Measurements from ENCODE around the gene NUBPL. TPM values are rescaled to one million over a fixed set of nuclear protein-coding genes. Genes with fewer than 3 reads are reported as not detected.

The NUBPL gene
- total and polyA plus RNA-seq, 2 experiments from 2014 or later, result 22.9 to 30.8 TPM

- Histone ChIP-seq H3K4me3 (no peak overlapping the region), H3K9me3 (ENCODE audit: low read depth) (no peaks in the 10 kb centered on the region), H3K36me3 (no peaks in the 10 kb centered on the region), H3K27ac (no peak overlapping the region), H3K27me3 (no peaks in the 10 kb centered on the region), H3K4me1 (ENCODE audit: low read depth) (peaks cover 23% of the 10 kb centered on the region)
- DNase-seq (ENCODE audit: low read depth in 1 of 2, low spot score in 1 of 2), result peak in 1 of 2 donors; percentile 39
- TF ChIP-seq CTCF (IDR thresholded peaks at IDR 0.05; ENCODE audit: low read depth, low read length), result no peak
These were observed 17.1 kb downstream of the NUBPL start for GRCh38 chr14:31578266-31578665.

DNA sequence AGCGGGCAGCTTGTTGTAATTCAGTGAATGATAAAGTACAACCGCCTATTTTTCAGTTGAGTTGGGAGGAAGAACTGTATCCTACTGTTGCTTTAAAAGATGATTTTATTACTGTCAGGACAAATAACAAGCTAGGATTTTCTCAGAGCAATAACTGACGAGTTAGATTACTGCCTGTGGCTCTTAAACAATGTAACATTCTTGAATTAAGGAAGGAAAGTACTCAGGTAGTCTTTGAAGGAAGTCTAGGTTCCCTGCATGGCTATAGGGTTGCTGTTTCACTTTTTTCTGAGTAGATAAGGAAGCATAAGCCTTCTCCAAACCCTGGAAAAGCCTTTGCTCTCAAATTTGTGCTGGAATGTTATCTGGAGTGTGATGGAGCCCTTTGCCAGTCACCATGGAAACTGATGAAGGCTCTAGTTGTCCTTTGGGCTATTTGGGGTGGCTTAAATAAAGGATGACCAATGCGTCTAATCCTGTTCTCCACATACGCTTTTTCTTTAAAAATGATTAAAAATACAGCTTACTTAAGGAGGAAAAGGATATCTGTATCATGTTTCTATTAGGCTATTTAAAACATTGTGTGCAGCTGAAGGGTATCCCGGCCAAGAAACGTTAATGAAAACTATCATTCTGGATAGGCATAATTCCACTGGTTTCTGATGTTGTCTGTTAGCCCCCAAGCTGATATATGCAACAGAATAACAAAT lies 17.7 kb downstream of the NUBPL start:
- Histone ChIP-seq H3K27ac (peak overlapping the region; percentile 66), H3K36me3 (no peaks in the 10 kb centered on the region), H3K27me3 (no peaks in the 10 kb centered on the region), H3K4me3 (no peak overlapping the region), H3K9me3 (ENCODE audit: low read depth) (no peaks in the 10 kb centered on the region), H3K4me1 (ENCODE audit: low read depth) (peaks cover 23% of the 10 kb centered on the region)
- TF ChIP-seq CTCF (IDR thresholded peaks at IDR 0.05; ENCODE audit: low read depth, low read length), result no peak
- DNase-seq (ENCODE audit: low read depth in 1 of 2, low spot score in 1 of 2), result peak in 1 of 2 donors; percentile 18

- H3K4me3 ChIP-seq, result no peak overlapping the region
- H3K9me3 ChIP-seq (ENCODE audit: low read depth), result no peaks in the 10 kb centered on the region
- DNase-seq (ENCODE audit: low read depth in 1 of 2, low spot score in 1 of 2), result no peak
- H3K27me3 ChIP-seq, result no peaks in the 10 kb centered on the region
- no peak for TF ChIP-seq CTCF (IDR thresholded peaks at IDR 0.05; ENCODE audit: low read depth, low read length)
- no peaks in the 10 kb centered on the region for H3K36me3 ChIP-seq
- no peak overlapping the region for H3K27ac ChIP-seq
- H3K4me1 ChIP-seq (ENCODE audit: low read depth), result peaks cover 23% of the 10 kb centered on the region
These were observed 19.0 kb downstream of the NUBPL start for GRCh38 chr14:31580234-31580633.

GRCh38 chr14:31582286-31582691 lies 21.1 kb downstream of the NUBPL start:
- no peak for TF ChIP-seq CTCF (IDR thresholded peaks at IDR 0.05; ENCODE audit: low read depth, low read length)
- no peak overlapping the region for H3K4me3 ChIP-seq
- H3K4me1 ChIP-seq (ENCODE audit: low read depth), result peaks cover 23% of the 10 kb centered on the region
- no peak overlapping the region for H3K27ac ChIP-seq
- H3K9me3 ChIP-seq (ENCODE audit: low read depth), result no peaks in the 10 kb centered on the region
- H3K27me3 ChIP-seq, result no peaks in the 10 kb centered on the region
- H3K36me3 ChIP-seq, result no peaks in the 10 kb centered on the region
- peak in 1 of 2 donors; percentile 82 for DNase-seq (ENCODE audit: low read depth in 1 of 2, low spot score in 1 of 2)

GRCh38 chr14:31582836-31583452 lies 21.7 kb downstream of the NUBPL start:
- peak in 1 of 2 donors; percentile 20 for DNase-seq (ENCODE audit: low read depth in 1 of 2, low spot score in 1 of 2)
- H3K4me3 ChIP-seq, result no peak overlapping the region
- no peaks in the 10 kb centered on the region for H3K36me3 ChIP-seq
- no peak for TF ChIP-seq CTCF (IDR thresholded peaks at IDR 0.05; ENCODE audit: low read depth, low read length)
- H3K9me3 ChIP-seq (ENCODE audit: low read depth), result no peaks in the 10 kb centered on the region
- H3K4me1 ChIP-seq (ENCODE audit: low read depth), result peaks cover 23% of the 10 kb centered on the region
- H3K27me3 ChIP-seq, result no peaks in the 10 kb centered on the region
- no peak overlapping the region for H3K27ac ChIP-seq
